ENCODE results near the gene GAP43. TPM values are rescaled to one million over a fixed set of nuclear protein-coding genes. Genes with fewer than 3 reads are reported as not detected.
A peak's percentile ranks its signal among the peaks of the same experiment; 100 is the strongest.

The GAP43 gene
- total and polyA plus RNA-seq, 2 of the 13 experiments (the other 11 are each of a cell fraction or from before 2014, with no cell fraction given), result not detected

DNA sequence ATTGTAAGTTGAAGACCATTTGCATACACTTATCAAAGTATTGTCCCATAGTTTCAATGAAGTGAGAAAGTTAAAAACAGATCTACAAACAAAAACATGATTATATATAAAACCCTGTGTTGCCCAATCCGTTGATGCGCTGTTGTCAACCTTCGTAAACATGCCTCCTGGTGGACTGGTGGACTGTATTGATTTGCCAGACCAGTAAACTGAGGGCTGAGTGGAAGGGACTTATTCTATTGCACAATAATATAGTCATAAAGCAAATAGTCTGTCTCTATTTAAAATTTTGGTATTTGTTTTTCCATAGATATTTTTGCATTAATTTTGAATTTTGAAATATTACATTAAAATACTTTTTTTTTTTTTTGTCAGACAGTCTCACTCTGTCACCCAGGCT, 102.5 kb downstream of the GAP43 start:
- H3K27me3 ChIP-seq (ENCODE audit: control insufficient read depth in 1 of 2, insufficient read depth in 2 of 2, low read length in 2 of 2), result no peaks in the 10 kb centered on the region
- no peaks in the 10 kb centered on the region for H3K9me3 ChIP-seq (ENCODE audit: low read length)
- ChIA-PET POLR2A (no interaction called here), CTCF (ENCODE audit: low intra/inter-chr PET ratio, low total read pairs) (no interaction called here)
- BruUV-seq (replicated peaks), result no TSS peak
- intact Hi-C loops (cut with micrococcal nuclease; ENCODE audit: unreplicated experiment) (no loop called here), in situ Hi-C loops (cut with HindIII; ENCODE audit: extremely low pct_ligation_motif_present, low pct_unique_long_range_greater_than_20kb) (no loop called here)
- ATAC-seq (peak; percentile 48; the same call in 1 of the 3 replicates), FAIRE-seq (no peak), DNase-seq (ENCODE audit: low spot score) (peak; percentile 18)
- no peaks in the 10 kb centered on the region for H3K79me2 ChIP-seq (ENCODE audit: insufficient read depth, low read length)
- H3K27ac ChIP-seq (ENCODE audit: extremely low read length, insufficient read depth, low read length), result peak overlapping the region; percentile 19
- H3K36me3 ChIP-seq (replicated peaks in 1 of 2; ENCODE audit: control insufficient read depth in 1 of 2, insufficient read depth in 2 of 2, low read length in 2 of 2), result no peaks in the 10 kb centered on the region; a peak in 1 of 5 replicates
- H3K4me1 ChIP-seq (ENCODE audit: insufficient read depth, low read length), result no peaks in the 10 kb centered on the region
- H3K4me3 ChIP-seq (replicated peaks in 1 of 3; ENCODE audit: insufficient read depth in 1 of 3, low read depth in 2 of 3, low read length in 3 of 3), result no peak overlapping the region
- no peak overlapping the region for H3K9ac ChIP-seq (ENCODE audit: insufficient read depth, low read depth, low read length)
- H4K20me1 ChIP-seq (ENCODE audit: insufficient read depth, low read length), result no peaks in the 10 kb centered on the region
- no peak overlapping the region for H3K4me2 ChIP-seq (ENCODE audit: low read depth, low read length)
- no peak overlapping the region for H2AFZ ChIP-seq (ENCODE audit: low read length)
- WGBS (ENCODE audit: low lambda C conversion rate), result 61% methylated on average over 3 of the region's 3 CpGs
- no peak for TF ChIP-seq ZBTB7A (CRISPR knock-in tag; IDR thresholded peaks at IDR 0.05)
- TF ChIP-seq, protein P1, sequence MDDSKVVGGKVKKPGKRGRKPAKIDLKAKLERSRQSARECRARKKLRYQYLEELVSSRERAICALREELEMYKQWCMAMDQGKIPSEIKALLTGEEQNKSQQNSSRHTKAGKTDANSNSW (CRISPR knock-in tag; IDR thresholded peaks at IDR 0.05; ENCODE audit: borderline replicate concordance), result no peak
- TF ChIP-seq, protein P2, sequence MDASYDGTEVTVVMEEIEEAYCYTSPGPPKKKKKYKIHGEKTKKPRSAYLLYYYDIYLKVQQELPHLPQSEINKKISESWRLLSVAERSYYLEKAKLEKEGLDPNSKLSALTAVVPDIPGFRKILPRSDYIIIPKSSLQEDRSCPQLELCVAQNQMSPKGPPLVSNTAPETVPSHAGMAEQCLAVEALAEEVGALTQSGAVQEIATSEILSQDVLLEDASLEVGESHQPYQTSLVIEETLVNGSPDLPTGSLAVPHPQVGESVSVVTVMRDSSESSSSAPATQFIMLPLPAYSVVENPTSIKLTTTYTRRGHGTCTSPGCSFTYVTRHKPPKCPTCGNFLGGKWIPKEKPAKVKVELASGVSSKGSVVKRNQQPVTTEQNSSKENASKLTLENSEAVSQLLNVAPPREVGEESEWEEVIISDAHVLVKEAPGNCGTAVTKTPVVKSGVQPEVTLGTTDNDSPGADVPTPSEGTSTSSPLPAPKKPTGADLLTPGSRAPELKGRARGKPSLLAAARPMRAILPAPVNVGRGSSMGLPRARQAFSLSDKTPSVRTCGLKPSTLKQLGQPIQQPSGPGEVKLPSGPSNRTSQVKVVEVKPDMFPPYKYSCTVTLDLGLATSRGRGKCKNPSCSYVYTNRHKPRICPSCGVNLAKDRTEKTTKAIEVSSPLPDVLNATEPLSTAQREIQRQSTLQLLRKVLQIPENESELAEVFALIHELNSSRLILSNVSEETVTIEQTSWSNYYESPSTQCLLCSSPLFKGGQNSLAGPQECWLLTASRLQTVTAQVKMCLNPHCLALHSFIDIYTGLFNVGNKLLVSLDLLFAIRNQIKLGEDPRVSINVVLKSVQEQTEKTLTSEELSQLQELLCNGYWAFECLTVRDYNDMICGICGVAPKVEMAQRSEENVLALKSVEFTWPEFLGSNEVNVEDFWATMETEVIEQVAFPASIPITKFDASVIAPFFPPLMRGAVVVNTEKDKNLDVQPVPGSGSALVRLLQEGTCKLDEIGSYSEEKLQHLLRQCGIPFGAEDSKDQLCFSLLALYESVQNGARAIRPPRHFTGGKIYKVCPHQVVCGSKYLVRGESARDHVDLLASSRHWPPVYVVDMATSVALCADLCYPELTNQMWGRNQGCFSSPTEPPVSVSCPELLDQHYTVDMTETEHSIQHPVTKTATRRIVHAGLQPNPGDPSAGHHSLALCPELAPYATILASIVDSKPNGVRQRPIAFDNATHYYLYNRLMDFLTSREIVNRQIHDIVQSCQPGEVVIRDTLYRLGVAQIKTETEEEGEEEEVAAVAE (CRISPR knock-in tag; IDR thresholded peaks at IDR 0.05; ENCODE audit: borderline replicate concordance), result peak; percentile 56; the same call in 1 of the 2 replicates
- no peak for TF ChIP-seq ZFYVE20 (CRISPR knock-in tag; IDR thresholded peaks at IDR 0.05; ENCODE audit: borderline replicate concordance, low read depth)
- TF ChIP-seq, protein P3, sequence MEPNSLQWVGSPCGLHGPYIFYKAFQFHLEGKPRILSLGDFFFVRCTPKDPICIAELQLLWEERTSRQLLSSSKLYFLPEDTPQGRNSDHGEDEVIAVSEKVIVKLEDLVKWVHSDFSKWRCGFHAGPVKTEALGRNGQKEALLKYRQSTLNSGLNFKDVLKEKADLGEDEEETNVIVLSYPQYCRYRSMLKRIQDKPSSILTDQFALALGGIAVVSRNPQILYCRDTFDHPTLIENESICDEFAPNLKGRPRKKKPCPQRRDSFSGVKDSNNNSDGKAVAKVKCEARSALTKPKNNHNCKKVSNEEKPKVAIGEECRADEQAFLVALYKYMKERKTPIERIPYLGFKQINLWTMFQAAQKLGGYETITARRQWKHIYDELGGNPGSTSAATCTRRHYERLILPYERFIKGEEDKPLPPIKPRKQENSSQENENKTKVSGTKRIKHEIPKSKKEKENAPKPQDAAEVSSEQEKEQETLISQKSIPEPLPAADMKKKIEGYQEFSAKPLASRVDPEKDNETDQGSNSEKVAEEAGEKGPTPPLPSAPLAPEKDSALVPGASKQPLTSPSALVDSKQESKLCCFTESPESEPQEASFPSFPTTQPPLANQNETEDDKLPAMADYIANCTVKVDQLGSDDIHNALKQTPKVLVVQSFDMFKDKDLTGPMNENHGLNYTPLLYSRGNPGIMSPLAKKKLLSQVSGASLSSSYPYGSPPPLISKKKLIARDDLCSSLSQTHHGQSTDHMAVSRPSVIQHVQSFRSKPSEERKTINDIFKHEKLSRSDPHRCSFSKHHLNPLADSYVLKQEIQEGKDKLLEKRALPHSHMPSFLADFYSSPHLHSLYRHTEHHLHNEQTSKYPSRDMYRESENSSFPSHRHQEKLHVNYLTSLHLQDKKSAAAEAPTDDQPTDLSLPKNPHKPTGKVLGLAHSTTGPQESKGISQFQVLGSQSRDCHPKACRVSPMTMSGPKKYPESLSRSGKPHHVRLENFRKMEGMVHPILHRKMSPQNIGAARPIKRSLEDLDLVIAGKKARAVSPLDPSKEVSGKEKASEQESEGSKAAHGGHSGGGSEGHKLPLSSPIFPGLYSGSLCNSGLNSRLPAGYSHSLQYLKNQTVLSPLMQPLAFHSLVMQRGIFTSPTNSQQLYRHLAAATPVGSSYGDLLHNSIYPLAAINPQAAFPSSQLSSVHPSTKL (CRISPR knock-in tag; IDR thresholded peaks at IDR 0.05), result peak; percentile 61; the same call in 1 of the 2 replicates
- TF ChIP-seq SOX5 (CRISPR knock-in tag; IDR thresholded peaks at IDR 0.05; ENCODE audit: borderline replicate concordance), result peak; percentile 54; the same call in 1 of the 2 replicates
- TF ChIP-seq FOSL2 (CRISPR knock-in tag; IDR thresholded peaks at IDR 0.05), result peak; percentile 58
- no peak for TF ChIP-seq FOXM1 (CRISPR knock-in tag; IDR thresholded peaks at IDR 0.05)
- TF ChIP-seq, protein P4, sequence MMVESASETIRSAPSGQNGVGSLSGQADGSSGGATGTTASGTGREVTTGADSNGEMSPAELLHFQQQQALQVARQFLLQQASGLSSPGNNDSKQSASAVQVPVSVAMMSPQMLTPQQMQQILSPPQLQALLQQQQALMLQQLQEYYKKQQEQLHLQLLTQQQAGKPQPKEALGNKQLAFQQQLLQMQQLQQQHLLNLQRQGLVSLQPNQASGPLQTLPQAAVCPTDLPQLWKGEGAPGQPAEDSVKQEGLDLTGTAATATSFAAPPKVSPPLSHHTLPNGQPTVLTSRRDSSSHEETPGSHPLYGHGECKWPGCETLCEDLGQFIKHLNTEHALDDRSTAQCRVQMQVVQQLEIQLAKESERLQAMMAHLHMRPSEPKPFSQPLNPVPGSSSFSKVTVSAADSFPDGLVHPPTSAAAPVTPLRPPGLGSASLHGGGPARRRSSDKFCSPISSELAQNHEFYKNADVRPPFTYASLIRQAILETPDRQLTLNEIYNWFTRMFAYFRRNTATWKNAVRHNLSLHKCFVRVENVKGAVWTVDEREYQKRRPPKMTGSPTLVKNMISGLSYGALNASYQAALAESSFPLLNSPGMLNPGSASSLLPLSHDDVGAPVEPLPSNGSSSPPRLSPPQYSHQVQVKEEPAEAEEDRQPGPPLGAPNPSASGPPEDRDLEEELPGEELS (CRISPR knock-in tag; IDR thresholded peaks at IDR 0.05), result peak; percentile 62
- no peak for TF ChIP-seq PHF20 (CRISPR knock-in tag; IDR thresholded peaks at IDR 0.05)
- peak; percentile 45; the same call in 1 of the 2 replicates for TF ChIP-seq CREM (IDR thresholded peaks at IDR 0.05)
- no peak for TF ChIP-seq CREM (CRISPR knock-in tag; IDR thresholded peaks at IDR 0.05)
- TF ChIP-seq CBX5 (CRISPR knock-in tag; IDR thresholded peaks at IDR 0.05; ENCODE audit: borderline replicate concordance), result no peak
